H1 (cell line): Measurements from ENCODE around the gene PAN2. TPM values are rescaled to one million over a fixed set of nuclear protein-coding genes. Genes with fewer than 3 reads are reported as not detected.
A peak's percentile ranks its signal among the peaks of the same experiment; 100 is the strongest.

Source experiments
- ATF3 ChIP-seq: IDR thresholded peaks from 2 replicates; pipeline ENCODE4 v1.6.1; 2011; ENCODE audit warnings: low read depth, mild to moderate bottlenecking, low read length; ENCODE audit not compliant: insufficient read depth
- BCL11A ChIP-seq, 2 experiments: IDR thresholded peaks; one replicate each; pipeline ENCODE4 v1.6.1; 2011; ENCODE audit warnings: low read depth in 2 of 2, low read length in 2 of 2, mild to moderate bottlenecking in 2 of 2
- CHD2 ChIP-seq: IDR thresholded peaks from 2 replicates; pipeline ENCODE4 v1.6.1; 2012; ENCODE audit warnings: low read length, improper control_type of control experiment
- CTCF ChIP-seq, 3 experiments: IDR thresholded peaks; 1 replicate in 2 of 3; 2 replicates in 1 of 3; pipeline versions ENCODE4 v1.5.1 to v1.6.1; 2011; ENCODE audit warnings: low read length in 3 of 3, mild to moderate bottlenecking in 3 of 3, inconsistent platforms in 2 of 3, low read depth in 1 of 3, moderate library complexity in 1 of 3; ENCODE audit not compliant: insufficient read depth in 1 of 3; ENCODE audit errors: control extremely low read depth in 1 of 3
- E2F6 ChIP-seq: IDR thresholded peaks from 2 replicates; pipeline ENCODE4 v1.6.1; 2012; ENCODE audit warnings: inconsistent platforms
- GABPA ChIP-seq: IDR thresholded peaks from 2 replicates; pipeline ENCODE4 v1.6.1; 2011; ENCODE audit warnings: mild to moderate bottlenecking, low read length, moderate library complexity, borderline replicate concordance; ENCODE audit not compliant: insufficient read depth
- HDAC2 ChIP-seq, 2 experiments: fragments of 300-600 bp in 1 of 2; sonication (generic) in 1 of 2; IDR thresholded peaks; 2 replicates each; pipeline ENCODE4 v1.6.1; 2011 to 2012; ENCODE audit warnings: low read depth in 2 of 2, low read length in 2 of 2, mild to moderate bottlenecking in 2 of 2, moderate library complexity in 2 of 2, borderline replicate concordance in 1 of 2, inconsistent platforms in 1 of 2
- NANOG ChIP-seq: IDR thresholded peaks from 2 replicates; pipeline ENCODE4 v1.6.1; 2011; ENCODE audit warnings: low read length, low read depth, mild to moderate bottlenecking, inconsistent platforms; ENCODE audit not compliant: insufficient read depth, poor library complexity, severe bottlenecking
- NRF1 ChIP-seq: IDR thresholded peaks from 2 replicates; pipeline ENCODE4 v1.6.1; 2011; ENCODE audit warnings: mild to moderate bottlenecking, low read depth, low read length, improper control_type of control experiment
- SAP30 ChIP-seq: fragments of 300-600 bp; sonication (generic); IDR thresholded peaks from 2 replicates; pipeline ENCODE4 v1.7.1; 2012; ENCODE audit warnings: low read length, moderate library complexity, mild to moderate bottlenecking, inconsistent platforms; ENCODE audit not compliant: insufficient read depth, insufficient replicate concordance
- SRF ChIP-seq: IDR thresholded peaks from 2 replicates; pipeline ENCODE4 v1.6.1; 2011; ENCODE audit warnings: mild to moderate bottlenecking, low read depth, low read length, moderate library complexity
- SUZ12 ChIP-seq: fragments of 200-600 bp; sonication (generic); IDR thresholded peaks from 2 replicates; pipeline ENCODE4 v1.6.1; 2012; ENCODE audit warnings: mild to moderate bottlenecking, inconsistent platforms, low read length, moderate library complexity, mixed read lengths
- TBP ChIP-seq: IDR thresholded peaks from 2 replicates; pipeline ENCODE4 v1.6.1; 2011; ENCODE audit warnings: low read depth, low read length, improper control_type of control experiment
- polyA plus RNA-seq, 7 experiments: library from polyadenylated mRNA; depleted of rRNA in 3 of 7; stranded (reverse) in 5 of 7; unstranded in 2 of 7; fragments of >200 nt in 5 of 7; fragments of 200-250 nt in 2 of 7; gene quantifications; 1 replicate in 5 of 7; 2 replicates in 1 of 7; 4 replicates in 1 of 7; pipeline versions ENCODE4 v1.2.1 to v1.2.3, GENCODE V29; 2011 to 2013; ENCODE audit warnings: missing spikeins in 2 of 7, mixed read lengths in 2 of 7
- total RNA-seq: library from RNA; stranded (reverse); fragmentation: NEBNext Ultra II Directional; extraction: Animal tissue kit (Norgen Biotek cat#: 25700); gene quantifications from 2 replicates; pipeline ENCODE4 v1.2.1, GENCODE V29; 2021

The PAN2 gene
- total and polyA plus RNA-seq, 2 of the 8 experiments (the other 6 are each of a cell fraction or from before 2014, with no cell fraction given), result 29.6 to 36.7 TPM

DNA sequence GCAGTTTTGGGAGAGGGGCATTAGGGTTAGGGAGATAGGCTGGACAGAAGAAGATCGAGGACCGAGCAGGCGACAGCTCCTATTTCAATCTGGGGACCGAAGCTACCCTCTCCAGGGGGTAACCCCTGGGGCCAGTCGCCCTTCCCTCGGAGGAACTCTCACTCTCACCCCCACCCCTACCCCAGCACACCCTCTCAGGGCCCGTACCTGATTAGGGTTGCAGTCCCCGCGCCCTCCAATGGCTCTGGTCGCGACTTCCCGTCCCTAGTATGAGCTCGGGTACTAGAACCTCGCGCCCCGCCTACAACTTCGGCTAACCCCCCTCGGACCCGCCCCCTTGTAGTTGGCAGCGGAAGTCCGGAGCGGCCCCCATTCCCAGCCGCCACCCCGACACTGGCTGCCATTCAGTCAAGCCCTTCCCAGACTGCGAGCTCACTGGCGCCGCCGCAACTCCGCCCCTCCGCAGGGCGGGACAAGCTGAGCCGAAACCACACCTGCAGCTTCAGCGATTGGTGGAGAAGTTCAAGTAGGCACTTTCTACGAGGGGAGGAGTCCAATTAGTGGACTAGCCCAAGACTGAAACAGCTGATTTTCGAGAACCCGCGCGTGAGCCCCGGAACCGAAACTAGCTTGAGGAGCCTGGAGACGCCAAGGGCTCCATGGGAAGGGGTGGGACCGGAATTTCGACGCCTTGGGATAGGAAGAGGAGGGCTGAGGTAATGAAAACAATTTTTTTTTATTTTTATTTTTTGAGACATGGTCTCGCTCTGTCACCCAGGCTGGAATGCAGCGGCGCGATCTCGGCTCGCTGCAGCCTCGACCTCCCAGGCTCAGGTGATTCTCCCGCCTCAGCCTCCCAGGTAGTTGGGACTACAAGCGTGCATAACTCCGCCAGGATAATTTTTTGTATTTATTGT, 26.3 kb upstream of the PAN2 start, which contains the start of gene STAT2 (continued):
- TF ChIP-seq CTCF (IDR thresholded peaks at IDR 0.05; ENCODE audit: control extremely low read depth in 1 of 3, insufficient read depth in 1 of 3, low read depth in 1 of 3, low read length in 3 of 3) (no peak), E2F6 (peak; percentile 59; the same call in 1 of the 2 replicates), BCL11A (IDR thresholded peaks at IDR 0.05; ENCODE audit: low read depth in 2 of 2, low read length in 2 of 2) (no peak), SRF (no peak), TBP (peak; percentile 70; the same call in 1 of the 2 replicates), GABPA (no peak), ATF3 (no peak), SAP30 (peak; percentile 35), SUZ12 (no peak), HDAC2 (IDR thresholded peaks at IDR 0.05; ENCODE audit: borderline replicate concordance in 1 of 2, low read depth in 2 of 2, low read length in 2 of 2) (peak in 1 of 2 experiments; percentile 18; a peak in 1 of 4 replicates), CHD2 (peak; percentile 6; the same call in 1 of the 2 replicates), NRF1 (no peak), NANOG (no peak)
